HG03280 (cell line): ENCODE results near the gene MRPL4.
"Not testable (repeated sequence)": the region's sequence is repeated elsewhere in the genome, so short reads cannot be mapped to it uniquely, and the experiment has no call there.

ENCODE experiments used
- ATAC-seq: cut with Tn5 transposase; IDR thresholded peaks from one replicate; pipeline ENCODE4 v1.9.1; 2021; ENCODE audit warnings: mild to moderate bottlenecking, moderate library complexity; ENCODE audit not compliant: unreplicated experiment

Gene MRPL4

DNA sequence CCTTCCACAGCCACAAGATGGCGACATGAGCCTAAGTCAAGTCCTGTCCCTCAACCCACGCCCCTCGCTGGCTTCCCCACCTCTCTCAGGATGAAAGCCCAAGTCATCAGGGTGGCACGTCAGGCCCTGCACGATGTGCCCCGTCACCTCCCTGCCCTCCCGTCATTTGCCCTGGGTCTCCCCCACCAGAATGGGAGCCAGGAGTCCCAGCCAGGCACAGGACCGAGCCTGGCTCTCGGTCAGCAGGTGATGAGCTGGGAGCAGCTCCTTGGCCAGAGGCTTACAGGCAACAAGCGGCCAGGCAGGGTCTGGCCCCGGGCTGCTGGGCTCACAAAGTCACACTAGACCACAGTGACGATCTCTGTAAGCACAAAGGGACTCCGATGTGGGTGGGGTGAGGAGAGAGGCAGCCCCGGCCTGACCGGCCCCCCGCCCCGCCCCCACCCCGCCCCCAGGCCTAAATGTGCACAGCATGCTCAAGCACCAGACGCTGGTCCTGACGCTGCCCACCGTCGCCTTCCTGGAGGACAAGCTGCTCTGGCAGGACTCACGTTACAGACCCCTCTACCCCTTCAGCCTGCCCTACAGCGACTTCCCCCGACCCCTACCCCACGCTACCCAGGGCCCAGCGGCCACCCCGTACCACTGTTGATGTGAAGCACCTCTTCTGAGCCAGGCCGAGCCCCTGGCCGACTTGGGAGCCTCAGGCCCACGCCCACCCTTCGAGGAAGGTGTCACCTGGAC lies 7.3 kb downstream of the MRPL4 start:
- ATAC-seq, result no peak

DNA sequence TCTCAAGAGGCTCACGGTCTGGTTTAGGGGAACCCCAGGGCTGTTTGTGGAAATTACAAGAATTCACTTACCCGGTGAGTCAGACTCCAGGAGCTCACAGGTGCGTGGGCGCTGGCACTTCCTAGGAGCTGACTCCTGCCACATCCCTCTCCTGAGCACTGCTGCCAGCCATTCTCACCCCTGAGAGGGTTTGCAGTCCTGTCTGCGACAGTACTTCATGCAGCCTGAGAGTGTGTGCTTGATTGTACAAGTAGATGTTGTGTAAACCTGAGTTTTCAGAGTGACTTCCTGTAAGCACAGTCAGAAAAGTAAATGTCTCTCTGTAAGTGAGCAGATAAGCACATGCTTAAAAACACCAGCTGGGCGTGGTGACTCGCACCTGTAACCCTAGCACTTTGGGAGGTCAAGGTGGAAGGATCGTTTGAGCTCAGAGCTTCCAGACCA lies 8.1 kb downstream of the MRPL4 start:
- ATAC-seq, result no peak

DNA sequence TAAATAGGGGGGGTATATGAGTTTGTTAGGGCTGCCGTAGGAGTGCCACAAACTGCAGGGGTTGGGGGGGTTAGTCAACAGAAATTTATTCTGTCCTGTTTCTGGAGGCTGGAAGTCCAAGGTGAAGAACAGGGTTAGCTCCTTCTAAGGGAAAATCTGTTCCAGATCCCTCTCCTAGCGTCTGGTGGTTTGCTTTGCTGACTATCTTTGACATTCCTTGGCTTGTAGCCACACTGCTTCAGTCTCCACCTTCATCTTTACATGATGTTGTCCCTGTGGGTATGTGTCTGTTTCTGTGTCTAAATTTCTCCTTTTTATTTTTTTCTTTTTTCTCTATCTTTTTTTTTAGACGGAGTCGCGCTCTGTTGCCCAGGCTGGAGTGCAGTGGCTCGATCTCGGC lies 10.8 kb downstream of the MRPL4 start:
- ATAC-seq, result no peak

DNA sequence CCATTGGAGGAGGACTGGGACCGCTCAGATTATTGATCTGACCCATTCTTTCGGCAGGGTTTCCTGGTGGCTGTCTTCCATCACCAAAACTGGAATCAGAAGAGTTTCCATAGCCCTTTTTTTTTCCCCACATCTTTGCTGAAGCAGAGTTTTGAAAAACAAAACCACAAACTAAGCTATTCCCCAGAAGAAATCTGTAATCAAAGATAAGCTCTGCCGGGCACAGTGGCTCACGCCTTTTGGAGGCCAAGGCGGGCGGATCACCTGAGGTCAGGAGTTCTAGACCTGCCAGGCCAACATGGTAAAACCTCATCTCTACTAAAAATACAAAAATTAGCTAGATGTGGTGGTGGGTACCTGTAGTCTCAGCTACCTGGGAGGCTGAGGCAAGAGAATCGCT lies 14.7 kb downstream of the MRPL4 start:
- no peak for ATAC-seq

DNA sequence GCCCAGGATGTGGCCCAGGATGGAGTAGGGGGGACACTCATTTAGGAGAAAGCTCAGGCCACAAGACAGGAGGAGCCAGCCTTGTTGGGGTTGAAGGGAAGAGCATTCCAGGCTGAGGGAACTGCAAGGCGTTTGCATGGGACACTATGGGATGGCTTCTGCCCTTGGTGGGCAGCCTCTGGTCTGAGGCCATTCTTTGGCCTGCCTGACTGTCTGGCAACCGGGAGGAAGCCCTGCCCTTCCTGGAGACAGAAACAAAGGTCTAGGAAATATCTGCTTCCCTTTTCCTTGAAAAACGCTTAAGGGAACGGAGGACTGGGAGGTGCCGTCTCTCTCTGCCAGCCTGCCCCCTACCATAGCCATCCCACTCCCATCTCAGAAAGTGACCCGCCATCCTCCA lies 16.1 kb downstream of the MRPL4 start:
- no peak for ATAC-seq

DNA sequence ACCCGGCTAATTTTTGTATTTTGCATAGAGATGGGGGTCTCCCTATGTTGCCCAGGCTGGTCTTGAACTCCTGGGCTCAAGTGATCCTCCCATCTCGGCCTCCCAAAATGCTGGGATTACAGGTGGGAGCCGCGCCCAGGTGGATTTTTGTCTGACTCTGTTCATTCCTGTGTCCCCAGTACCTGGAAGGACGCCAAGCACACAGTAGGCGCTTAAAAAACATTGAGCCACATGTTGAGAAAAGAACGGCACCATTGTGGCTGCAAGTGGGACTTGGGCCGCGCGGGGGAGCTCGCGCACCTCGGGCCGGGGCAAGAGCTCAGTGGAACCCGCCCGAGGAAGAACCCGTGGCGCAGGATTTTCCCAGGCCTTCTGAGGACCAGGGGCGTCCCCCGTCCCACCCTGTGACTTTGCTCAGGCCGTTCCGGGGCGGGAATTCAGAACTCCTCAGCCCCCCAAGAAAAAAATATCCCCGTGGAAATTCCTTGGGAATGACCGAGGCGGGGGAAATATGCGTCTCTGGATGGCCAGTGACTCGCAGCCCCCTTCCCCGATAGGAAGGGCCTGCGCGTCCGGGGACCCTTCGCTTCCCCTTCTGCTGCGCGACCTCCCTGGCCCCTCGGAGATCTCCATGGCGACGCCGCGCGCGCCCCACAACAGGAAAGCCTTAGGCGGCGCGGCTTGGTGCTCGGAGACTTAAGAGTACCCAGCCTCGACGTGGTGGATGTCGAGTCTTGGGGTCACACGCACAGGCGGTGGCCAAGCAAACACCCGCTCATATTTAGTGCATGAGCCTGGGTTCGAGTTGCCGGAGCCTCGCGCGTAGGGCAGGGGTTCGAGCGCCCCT lies 17.5 kb downstream of the MRPL4 start:
- peak; percentile 35 for ATAC-seq

DNA sequence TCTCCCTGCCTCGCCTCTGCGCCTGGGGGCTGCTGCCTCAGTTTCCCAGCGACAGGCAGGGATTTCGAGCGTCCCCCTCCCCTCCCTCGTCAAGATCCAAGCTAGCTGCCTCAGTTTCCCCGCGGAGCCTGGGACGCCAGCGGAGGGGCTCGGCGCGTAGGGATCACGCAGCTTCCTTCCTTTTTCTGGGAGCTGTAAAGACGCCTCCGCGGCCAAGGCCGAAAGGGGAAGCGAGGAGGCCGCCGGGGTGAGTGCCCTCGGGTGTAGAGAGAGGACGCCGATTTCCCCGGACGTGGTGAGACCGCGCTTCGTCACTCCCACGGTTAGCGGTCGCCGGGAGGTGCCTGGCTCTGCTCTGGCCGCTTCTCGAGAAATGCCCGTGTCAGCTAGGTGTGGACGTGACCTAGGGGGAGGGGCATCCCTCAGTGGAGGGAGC lies 18.2 kb downstream of the MRPL4 start:
- peak; percentile 32 for ATAC-seq

DNA sequence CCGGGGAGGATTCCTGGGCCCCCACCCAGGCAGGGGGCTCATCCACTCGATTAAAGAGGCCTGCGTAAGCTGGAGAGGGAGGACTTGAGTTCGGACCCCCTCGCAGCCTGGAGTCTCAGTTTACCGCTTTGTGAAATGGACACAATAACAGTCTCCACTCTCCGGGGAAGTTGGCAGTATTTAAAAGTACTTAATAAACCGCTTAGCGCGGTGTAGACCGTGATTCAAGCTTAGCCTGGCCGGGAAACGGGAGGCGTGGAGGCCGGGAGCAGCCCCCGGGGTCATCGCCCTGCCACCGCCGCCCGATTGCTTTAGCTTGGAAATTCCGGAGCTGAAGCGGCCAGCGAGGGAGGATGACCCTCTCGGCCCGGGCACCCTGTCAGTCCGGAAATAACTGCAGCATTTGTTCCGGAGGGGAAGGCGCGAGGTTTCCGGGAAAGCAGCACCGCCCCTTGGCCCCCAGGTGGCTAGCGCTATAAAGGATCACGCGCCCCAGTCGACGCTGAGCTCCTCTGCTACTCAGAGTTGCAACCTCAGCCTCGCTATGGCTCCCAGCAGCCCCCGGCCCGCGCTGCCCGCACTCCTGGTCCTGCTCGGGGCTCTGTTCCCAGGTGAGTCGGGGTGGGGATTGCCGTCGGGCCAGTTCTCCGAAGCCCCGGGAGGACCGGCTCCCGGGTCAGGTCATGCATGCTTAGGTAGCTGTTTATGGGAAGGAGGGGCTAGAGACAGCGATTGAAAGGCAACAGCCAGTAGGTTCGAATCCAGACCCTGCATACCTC lies 18.8 kb downstream of the MRPL4 start, which contains the start of gene ICAM1:
TSS of gene ICAM1 (plus strand) at position 505 of the 779 bp plus-strand sequence. CDS start at position 545, 40 bp downstream.
- no peak for ATAC-seq

DNA sequence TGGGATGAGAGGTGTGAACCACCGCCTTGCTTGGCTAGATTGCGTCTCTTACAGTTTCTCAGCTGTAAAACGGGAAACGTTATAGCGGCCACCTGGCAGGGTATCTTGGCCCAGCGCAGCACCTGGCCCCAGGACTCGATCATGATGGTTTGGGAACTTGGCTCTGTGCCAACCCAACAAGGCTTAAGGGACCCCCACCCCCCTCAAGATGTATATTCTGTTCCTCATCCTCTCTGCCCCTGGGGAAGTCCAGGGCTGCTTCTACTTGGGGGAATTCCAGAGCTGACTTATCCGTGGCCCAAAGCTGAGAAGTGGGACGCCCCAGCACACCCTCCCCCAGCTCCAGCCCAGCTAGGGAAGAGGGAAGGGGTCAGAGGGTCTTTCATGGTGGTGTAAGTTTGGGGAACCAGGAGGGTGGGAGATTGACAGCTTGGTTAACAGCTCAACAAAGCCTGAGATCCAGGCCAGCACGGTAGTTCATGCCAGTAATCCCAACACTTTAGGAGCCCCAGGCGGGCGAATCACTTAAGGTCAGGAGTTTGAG lies 19.6 kb downstream of the MRPL4 start:
- no peak for ATAC-seq

DNA sequence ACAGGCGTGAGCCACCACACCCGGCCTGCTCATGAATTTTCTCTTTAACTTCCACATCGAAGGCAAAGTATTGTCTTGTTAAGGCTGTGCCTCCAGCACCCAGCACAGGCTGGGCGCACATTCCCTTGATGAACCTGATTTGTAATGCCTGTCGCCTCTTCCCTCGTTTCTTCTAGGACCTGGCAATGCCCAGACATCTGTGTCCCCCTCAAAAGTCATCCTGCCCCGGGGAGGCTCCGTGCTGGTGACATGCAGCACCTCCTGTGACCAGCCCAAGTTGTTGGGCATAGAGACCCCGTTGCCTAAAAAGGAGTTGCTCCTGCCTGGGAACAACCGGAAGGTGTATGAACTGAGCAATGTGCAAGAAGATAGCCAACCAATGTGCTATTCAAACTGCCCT lies 22.6 kb downstream of the MRPL4 start:
- ATAC-seq, result no peak

DNA sequence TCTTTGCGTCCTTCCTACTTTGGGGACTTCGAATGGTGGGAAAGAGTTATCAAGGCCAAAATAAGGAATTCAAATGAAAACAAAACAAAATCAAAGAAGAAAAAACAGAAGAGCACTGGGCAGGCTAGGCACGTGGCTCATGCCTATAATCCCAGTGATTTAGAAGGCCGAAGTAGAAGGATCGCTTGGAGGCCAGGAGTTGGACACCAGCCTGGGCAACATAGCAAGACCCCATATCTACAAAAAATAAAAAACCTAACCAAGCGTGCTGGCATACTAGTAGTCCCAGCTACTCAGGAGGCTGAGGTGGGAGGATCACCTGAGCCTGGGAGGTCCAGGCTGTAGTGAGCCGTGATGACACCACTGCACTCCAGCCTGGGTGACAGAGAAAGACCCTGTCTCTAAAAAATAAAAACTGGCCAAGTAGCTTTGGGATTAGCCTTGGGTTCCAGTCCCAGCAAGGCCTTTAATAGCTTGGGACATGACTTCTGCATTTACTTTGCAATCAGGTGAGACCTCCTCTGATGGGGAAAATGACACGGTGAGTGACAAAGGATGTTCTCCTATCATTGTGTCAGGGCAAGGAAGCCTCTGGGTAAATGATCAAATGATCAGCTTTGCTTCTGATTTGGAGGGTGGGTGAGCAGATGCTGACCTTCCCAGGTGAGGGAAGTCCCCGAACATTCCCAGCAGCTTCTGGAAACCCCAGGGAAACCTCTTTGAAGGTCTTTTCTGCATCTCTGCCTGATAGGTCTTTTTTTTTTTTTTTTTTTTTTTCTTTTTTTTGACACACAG lies 26.0 kb downstream of the MRPL4 start:
- no peak for ATAC-seq

DNA sequence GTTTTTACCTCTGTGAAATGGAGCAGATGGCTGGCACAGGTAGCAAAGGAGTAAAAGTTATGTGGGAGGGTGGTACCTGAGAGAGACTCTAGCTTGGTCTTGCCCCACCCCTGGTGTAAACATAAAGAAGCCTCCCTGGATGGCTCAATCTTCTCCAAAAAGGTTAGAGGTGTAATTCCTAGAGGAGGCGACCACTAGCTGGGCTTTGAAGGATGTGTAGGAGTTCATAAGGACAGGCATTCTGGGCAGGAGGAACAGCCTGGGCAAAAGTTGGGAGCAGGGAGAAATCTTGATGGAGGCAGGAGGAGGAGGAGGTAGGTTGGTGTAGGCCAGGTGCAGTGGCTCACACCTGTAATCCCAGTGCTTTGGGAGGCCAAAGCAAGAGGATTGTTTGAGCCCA lies 26.9 kb downstream of the MRPL4 start:
- no peak for ATAC-seq

DNA sequence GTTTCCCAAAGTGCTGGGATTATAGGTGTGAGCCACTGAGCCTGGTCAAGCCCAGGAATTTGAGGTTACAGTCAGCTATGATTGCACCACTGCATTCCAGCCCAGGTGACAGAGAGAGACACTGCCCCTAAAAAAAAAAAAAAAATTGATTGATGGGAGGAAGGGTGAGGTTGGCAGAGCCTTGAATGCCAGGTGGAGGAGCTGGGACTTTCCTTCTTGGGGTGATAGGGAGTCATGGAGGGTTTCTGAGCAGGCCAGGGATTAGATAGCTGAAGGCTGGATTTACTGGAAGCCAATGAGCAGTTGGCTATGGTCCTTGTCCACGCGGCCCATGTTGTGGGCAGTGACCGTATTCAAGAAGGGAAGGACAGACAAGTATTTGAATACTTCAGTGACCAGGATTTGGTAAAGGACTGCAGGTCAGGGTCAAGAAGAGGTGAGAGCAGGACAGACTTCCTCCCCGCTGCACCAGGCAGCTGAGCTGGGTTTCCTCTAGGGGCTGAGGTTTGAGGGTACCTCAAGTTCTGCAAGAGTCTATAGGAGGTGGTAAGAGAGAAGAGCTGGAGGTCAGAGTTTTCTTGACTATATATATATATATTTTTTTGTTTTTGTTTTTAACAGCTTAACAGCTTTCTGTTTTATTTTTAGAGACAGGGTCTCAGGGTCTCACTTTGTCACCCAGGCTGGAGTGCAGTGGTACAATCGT lies 27.9 kb downstream of the MRPL4 start:
- no peak for ATAC-seq

DNA sequence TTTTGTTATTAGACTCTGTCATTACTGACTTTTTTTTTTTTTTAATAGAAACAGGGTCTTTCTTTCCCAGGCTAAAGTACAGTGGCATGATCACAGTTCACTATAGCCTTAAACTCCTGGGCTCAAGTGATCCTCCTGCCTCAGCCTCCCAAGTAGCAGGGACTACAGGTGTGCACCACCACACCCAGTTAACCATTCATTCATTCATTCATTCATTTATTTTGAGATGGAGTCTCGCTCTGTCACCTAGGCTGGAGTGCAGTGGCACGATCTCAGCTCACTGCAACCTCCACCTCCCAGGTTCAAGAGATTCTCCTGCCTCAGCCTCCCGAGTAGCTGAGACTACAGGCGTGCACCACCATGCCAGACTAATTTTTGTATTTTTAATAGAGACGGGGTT lies 30.0 kb downstream of the MRPL4 start:
- not testable (repeated sequence) for ATAC-seq

DNA sequence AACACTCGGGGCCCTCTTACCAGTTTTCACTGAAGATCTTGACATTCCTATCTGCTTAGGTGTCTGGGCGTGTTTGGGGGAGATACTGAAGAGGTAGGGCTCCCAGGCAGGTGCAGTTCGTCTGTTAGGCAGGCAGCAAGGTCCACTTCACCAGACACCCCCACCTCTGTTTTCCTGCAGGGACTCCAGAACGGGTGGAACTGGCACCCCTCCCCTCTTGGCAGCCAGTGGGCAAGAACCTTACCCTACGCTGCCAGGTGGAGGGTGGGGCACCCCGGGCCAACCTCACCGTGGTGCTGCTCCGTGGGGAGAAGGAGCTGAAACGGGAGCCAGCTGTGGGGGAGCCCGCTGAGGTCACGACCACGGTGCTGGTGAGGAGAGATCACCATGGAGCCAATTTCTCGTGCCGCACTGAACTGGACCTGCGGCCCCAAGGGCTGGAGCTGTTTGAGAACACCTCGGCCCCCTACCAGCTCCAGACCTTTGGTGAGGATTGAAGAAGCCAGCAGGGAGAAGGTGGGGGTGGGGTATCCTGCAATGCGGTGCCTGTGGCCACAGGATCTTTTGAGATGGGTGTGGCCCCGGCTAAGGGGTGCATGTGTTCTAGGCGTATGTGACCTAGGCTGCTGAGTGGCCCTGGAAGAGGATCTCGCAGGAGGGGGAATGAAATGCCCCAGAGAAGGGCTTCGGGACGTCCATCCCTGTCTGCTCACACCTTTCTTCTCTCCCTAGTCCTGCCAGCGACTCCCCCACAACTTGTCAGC lies 31.5 kb downstream of the MRPL4 start:
- no peak for ATAC-seq

DNA sequence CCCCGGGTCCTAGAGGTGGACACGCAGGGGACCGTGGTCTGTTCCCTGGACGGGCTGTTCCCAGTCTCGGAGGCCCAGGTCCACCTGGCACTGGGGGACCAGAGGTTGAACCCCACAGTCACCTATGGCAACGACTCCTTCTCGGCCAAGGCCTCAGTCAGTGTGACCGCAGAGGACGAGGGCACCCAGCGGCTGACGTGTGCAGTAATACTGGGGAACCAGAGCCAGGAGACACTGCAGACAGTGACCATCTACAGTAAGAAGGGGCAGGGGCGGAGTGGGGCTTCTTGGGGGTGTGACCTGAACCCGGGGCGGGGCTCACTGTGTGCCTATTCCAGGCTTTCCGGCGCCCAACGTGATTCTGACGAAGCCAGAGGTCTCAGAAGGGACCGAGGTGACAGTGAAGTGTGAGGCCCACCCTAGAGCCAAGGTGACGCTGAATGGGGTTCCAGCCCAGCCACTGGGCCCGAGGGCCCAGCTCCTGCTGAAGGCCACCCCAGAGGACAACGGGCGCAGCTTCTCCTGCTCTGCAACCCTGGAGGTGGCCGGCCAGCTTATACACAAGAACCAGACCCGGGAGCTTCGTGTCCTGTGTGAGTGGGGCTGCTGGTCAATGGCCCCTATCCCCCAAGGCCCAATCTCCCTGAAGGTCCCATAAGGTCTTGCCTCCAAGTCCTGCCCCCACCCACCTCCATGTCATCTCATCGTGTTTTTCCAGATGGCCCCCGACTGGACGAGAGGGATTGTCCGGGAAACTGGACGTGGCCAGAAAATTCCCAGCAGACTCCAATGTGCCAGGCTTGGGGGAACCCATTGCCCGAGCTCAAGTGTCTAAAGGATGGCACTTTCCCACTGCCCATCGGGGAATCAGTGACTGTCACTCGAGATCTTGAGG lies 32.3 kb downstream of the MRPL4 start:
- no peak for ATAC-seq

DNA sequence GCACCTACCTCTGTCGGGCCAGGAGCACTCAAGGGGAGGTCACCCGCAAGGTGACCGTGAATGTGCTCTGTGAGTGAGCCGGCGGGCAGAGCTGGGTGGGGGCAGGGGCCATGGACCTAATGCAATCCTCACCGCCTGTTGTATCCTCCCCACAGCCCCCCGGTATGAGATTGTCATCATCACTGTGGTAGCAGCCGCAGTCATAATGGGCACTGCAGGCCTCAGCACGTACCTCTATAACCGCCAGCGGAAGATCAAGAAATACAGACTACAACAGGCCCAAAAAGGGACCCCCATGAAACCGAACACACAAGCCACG lies 32.9 kb downstream of the MRPL4 start:
- no peak for ATAC-seq

DNA sequence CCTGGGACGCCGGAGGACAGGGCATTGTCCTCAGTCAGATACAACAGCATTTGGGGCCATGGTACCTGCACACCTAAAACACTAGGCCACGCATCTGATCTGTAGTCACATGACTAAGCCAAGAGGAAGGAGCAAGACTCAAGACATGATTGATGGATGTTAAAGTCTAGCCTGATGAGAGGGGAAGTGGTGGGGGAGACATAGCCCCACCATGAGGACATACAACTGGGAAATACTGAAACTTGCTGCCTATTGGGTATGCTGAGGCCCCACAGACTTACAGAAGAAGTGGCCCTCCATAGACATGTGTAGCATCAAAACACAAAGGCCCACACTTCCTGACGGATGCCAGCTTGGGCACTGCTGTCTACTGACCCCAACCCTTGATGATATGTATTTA lies 33.4 kb downstream of the MRPL4 start:
- no peak for ATAC-seq
